ENCODE data around the gene GRM6. TPM values are rescaled to one million over a fixed set of nuclear protein-coding genes. Genes with fewer than 3 reads are reported as not detected.

GRM6 gene
- not detected for total RNA-seq

GRCh38 chr5:178994580-178995340, at the start of gene GRM6:
GRM6 (minus strand) TSS chr5:178995320; CDS start chr5:178994944, 376 bp downstream.
- Histone ChIP-seq H3K9me3 (peaks cover 0 to 24% (median 0%) of the 10 kb centered on the region in 3 donors), H3K27me3 (peaks cover 60% of the 10 kb centered on the region), H3K4me1 (peaks cover 0 to 13% (median 0%) of the 10 kb centered on the region in 3 donors), H3K27ac (no peak within 1 kb of the TSS), H3K4me3 (peak within 1 kb of the TSS in 1 of 2 donors; percentile 4), H3K36me3 (no peaks in the 10 kb centered on the region)
- 0 to 2% methylated on average over 2 to 6 of the region's 97 CpGs for WGBS, 2 donors (ENCODE audit: low coverage in 1 of 2)
- no peak for TF ChIP-seq CTCF (IDR thresholded peaks at IDR 0.05)
- no peak for ATAC-seq

GRCh38 chr5:179044765-179045164, 49.6 kb upstream of the GRM6 start:
- Histone ChIP-seq H3K27me3 (no peaks in the 10 kb centered on the region), H3K4me1 (no peaks in the 10 kb centered on the region), H3K9me3 (peaks cover 0 to 78% (median 0%) of the 10 kb centered on the region in 3 donors), H3K27ac (no peak overlapping the region), H3K4me3 (no peak overlapping the region), H3K36me3 (no peaks in the 10 kb centered on the region)
- 86 to 94% methylated on average over 1 to 2 of the region's 2 CpGs for WGBS, 2 donors (ENCODE audit: low coverage in 1 of 2)
- ATAC-seq, result no peak
- TF ChIP-seq POLR2A (IDR thresholded peaks at IDR 0.05) (no peak), EP300 (IDR thresholded peaks at IDR 0.05) (no peak), CTCF (IDR thresholded peaks at IDR 0.05) (no peak), POLR2AphosphoS5 (IDR thresholded peaks at IDR 0.05) (no peak)

- H3K4me3 ChIP-seq, result no peak overlapping the region
- no peak for ATAC-seq
- H3K4me1 ChIP-seq, result no peaks in the 10 kb centered on the region
- H3K27ac ChIP-seq, result no peak overlapping the region
- 88 to 98% methylated on average over 7 of the region's 7 CpGs for WGBS, 2 donors (ENCODE audit: low coverage in 1 of 2)
- H3K27me3 ChIP-seq, result no peaks in the 10 kb centered on the region
- peaks cover 14 to 100% (median 19%) of the 10 kb centered on the region in 3 donors for H3K9me3 ChIP-seq
- TF ChIP-seq EP300 (IDR thresholded peaks at IDR 0.05), result no peak
- TF ChIP-seq POLR2A (IDR thresholded peaks at IDR 0.05), result no peak
- TF ChIP-seq POLR2AphosphoS5 (IDR thresholded peaks at IDR 0.05), result no peak
- no peak for TF ChIP-seq CTCF (IDR thresholded peaks at IDR 0.05)
- peaks cover 28 to 66% of the 10 kb centered on the region in 2 donors for H3K36me3 ChIP-seq
These were observed 38.0 kb upstream of the GRM6 start for GRCh38 chr5:179033004-179033580.

- WGBS, 2 donors (ENCODE audit: low coverage in 1 of 2), result 0% methylated on average over 7 to 12 of the region's 72 CpGs
- Histone ChIP-seq H3K9me3 (peaks cover 0 to 27% (median 2%) of the 10 kb centered on the region in 3 donors), H3K36me3 (peaks cover 2 to 39% of the 10 kb centered on the region in 2 donors), H3K4me1 (peaks cover 0 to 16% (median 9%) of the 10 kb centered on the region in 3 donors), H3K4me3 (peak within 1 kb of the TSS; percentile 47 to 95), H3K27ac (peak within 1 kb of the TSS; percentile 27 to 96 (median 92)), H3K27me3 (no peaks in the 10 kb centered on the region)
- peak; percentile 98 for ATAC-seq
- TF ChIP-seq POLR2A (IDR thresholded peaks at IDR 0.05), result peak; percentile 45 to 51
- TF ChIP-seq POLR2AphosphoS5 (IDR thresholded peaks at IDR 0.05), result peak; percentile 91
- TF ChIP-seq EP300 (IDR thresholded peaks at IDR 0.05), result no peak
- TF ChIP-seq CTCF (IDR thresholded peaks at IDR 0.05), result no peak
These were observed 28.5 kb upstream of the GRM6 start, which contains the start of gene ZNF879 for GRCh38 chr5:179023528-179024189. ZNF879 (plus strand) TSS chr5:179023804; CDS start chr5:179025005, 1,201 bp downstream.

Data from gastroesophageal sphincter (tissue), 4 donors.